DMS53 treated with DMSO at 0.1 percent for 48 hours (cell line): ENCODE results near the gene ATL1.
A peak's percentile ranks its signal among the peaks of the same experiment; 100 is the strongest.
"Not testable (repeated sequence)": the region's sequence is repeated elsewhere in the genome, so short reads cannot be mapped to it uniquely, and the experiment has no call there.

ENCODE experiments used
- DNase-seq: peaks from one replicate; lab custom pipeline; 2025; ENCODE audit not compliant: unreplicated experiment; lab: John Stamatoyannopoulos, UW

Gene ATL1

DNA sequence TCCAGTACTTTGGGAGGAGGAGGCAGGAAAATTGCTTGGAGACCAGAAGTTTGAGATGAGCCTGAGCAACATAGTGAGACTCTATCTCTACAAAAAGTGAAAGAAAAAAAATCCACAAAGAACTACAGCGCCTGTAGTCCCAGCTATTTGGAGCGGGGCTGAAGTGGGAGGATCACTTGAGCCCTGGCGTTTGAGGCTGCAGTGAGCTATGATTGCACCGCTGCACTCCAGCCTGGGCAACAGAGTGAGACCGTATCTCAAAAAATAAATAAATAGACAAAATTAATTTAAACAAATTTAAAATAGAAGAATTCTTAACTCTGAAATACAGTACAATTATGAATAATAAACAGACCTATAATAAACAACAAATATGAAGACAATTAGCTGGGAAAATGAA, 40.9 kb downstream of the ATL1 start:
- DNase-seq: no peak

DNA sequence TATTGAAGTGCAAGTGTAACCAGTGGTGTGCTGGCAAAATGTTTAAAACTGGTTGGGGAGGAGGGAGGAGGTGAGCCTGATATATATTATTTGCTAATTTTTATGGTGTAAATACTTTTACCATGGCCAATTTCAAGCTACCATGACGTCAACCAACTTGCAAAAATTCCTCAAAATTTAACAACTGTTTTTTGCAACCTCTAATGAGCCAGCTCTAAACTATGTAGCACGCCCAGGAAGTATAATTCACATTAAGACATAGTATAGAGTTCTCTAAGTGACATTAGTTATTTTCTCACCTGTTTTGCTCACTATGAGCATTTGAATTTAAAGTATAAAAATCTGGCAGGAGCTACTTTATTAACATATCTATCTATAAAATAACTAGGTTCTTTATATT, 41.4 kb downstream of the ATL1 start:
- no peak for DNase-seq

GRCh38 chr14:50602035-50602434, 42.1 kb downstream of the ATL1 start:
- no peak for DNase-seq

GRCh38 chr14:50603565-50603964, 43.6 kb downstream of the ATL1 start:
- no peak for DNase-seq

GRCh38 chr14:50605766-50606165, 45.8 kb downstream of the ATL1 start:
- no peak for DNase-seq

DNA sequence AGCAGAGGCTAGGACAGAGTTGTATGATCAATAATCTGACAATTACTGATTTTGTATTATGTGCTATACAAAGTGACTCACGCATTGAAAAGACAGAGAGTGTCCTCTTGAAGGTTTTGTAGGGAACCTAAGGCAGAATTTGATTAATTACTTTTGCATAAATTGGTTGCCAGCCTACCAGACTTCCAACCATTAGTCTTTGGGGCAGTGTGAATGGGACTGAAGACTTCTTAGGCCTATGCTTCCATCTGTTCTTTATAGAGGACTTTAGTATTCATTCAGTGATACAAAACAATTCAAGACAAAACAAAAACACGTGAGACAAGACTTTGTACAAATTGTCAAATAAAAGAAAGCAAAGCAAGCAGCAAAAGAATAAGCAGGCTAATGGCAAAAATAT, 46.5 kb downstream of the ATL1 start:
- no peak for DNase-seq

- no peak for DNase-seq
Measured at GRCh38 chr14:50607181-50607580, 47.2 kb downstream of the ATL1 start.

GRCh38 chr14:50607761-50608160, 47.8 kb downstream of the ATL1 start:
- no peak for DNase-seq

DNA sequence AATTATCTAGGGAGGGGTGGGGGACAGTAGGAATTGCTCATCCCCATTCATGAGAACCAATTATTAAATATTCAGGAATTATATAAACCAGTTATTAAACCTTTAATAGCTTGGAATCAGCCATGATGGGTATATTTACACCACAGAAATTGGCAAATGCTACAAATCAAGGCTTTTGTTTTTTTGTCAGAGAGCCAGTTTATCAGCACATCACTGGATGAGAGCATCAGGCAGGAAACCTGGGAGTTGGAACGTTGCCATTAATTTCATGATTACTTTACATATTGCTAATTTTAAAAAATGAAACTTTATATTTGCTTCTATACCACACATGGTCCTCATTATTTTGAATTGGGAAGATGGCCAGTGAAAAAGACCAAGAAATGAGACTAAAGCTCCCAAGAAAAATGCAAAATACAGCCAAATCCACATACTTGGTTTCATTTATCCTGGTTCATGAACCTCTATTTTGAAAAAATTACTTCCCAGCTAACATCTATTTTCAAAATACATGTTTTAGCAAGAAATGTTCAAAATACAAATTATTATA, 48.4 kb downstream of the ATL1 start:
- DNase-seq: no peak

DNA sequence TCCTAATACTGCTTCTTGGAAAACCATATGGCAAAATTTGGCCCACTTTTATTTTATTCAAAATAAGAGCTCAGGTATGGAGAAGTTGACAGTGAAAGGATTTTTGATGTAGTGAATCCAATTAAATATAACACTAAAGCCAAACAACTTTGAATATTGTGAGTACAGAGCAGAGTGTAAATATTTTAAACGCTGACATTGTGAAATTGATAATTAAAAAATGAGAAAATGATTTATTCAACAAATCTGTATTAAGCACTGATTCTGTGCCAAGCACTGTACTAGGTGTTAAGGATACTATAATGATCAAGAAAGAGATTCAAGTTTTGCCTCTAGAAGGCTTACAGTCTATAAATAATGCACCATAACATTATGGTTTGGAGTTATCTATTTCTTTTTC, 50.5 kb downstream of the ATL1 start:
- no peak for DNase-seq

- DNase-seq: no peak
Measured at GRCh38 chr14:50612806-50613205, 52.9 kb downstream of the ATL1 start.

- no peak for DNase-seq
Measured at GRCh38 chr14:50615056-50615455, 55.1 kb downstream of the ATL1 start.

GRCh38 chr14:50615552-50615951, 55.6 kb downstream of the ATL1 start:
- DNase-seq: no peak

GRCh38 chr14:50616275-50616674, 56.3 kb downstream of the ATL1 start:
- no peak for DNase-seq

GRCh38 chr14:50619569-50620141, 59.7 kb downstream of the ATL1 start:
- DNase-seq: peak; percentile 4

DNA sequence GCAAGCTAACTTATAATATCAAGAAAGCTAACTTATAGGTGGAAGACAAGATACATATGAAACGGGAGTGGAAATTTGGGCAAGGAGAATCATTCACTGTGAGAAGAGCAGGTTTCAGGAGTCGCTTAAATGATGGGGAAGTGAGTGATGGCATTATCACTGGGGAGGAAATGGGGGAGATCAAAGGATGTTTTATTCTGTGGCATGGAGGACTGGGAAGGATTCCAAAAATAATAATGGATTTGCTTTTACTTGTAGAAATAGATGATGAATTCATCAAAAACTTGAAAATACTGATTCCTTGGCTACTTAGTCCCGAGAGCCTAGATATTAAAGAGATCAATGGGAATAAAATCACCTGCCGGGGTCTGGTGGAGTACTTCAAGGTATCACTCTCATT, 60.4 kb downstream of the ATL1 start:
- no peak for DNase-seq

DNA sequence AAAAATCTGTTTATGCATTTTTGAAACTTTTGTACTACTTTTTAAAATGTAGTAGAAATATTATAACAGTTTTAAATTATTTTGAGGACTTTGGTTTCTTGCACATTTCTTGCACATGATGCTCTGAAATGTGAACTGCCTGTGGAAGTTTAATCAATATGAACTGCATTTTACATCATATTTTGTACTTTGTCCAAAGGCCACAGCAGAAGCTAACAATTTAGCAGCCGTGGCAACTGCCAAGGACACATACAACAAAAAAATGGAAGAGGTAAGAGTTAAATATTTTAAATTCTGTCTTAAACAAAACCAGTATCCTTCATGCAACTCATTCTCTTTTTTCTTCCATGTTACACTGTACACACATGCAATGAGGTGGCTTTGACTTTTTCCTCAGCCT, 63.0 kb downstream of the ATL1 start:
- DNase-seq: no peak

GRCh38 chr14:50624447-50624846, 64.5 kb downstream of the ATL1 start:
- no peak for DNase-seq

DNA sequence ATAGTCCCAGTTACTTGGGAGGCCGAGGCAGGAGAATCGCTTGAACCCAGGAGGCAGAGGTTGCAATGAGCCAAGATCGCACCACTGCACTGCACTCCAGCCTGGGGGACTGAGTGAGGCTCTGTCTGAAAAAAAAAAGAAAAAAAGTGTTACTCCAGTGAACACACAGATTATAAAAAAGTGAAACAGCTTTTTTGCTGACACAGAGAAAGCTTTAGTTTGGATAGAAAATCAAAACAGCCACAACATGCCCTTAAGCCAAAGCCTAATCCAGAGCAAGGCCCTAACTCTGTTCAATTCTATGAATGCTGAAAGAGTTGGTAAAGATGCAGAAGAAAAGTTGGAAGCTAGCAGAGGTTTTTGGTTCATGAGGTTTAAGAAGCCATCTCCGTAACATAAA, 65.0 kb downstream of the ATL1 start:
- not testable (repeated sequence) for DNase-seq

DNA sequence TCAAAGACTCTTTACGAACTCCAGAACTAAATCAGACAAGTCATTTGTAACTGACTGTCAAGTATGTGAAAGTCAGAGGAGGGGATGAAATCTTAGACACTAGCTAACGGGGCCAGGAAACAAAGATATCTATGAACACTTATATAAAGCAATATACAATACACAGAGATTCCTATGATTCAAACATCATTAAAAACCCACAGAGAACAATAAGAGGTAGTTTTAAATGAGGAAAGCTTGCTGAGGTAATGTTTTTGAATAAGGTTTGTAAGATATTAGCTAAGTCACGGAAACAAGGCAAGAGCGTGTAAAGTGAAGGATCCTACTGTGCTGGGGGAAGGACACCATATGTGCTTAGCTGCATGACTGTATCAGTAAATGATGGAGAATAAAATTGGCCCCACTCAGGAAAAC, 71.5 kb downstream of the ATL1 start:
- DNase-seq: no peak

- DNase-seq: no peak
Measured at GRCh38 chr14:50633954-50634353, 74.0 kb downstream of the ATL1 start.

DNA sequence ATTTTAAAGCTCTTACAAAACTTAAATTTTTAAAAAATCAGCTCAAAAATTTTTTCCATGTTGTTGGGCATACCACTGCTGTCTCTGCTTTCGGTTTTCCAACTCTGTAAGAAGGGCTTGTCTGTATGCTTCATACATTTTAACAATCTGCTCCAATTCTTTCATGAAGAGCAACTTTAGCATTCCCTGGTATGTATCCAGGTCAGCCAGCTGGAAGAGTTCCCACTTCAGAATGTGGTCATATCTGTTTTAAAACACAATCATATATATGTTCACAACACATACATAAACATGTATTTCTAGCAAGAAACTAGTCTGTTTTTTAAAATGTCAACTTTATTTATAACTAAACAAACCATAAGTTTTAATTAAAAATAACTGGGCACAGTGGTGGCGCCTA, 75.2 kb downstream of the ATL1 start:
- DNase-seq: no peak

DNA sequence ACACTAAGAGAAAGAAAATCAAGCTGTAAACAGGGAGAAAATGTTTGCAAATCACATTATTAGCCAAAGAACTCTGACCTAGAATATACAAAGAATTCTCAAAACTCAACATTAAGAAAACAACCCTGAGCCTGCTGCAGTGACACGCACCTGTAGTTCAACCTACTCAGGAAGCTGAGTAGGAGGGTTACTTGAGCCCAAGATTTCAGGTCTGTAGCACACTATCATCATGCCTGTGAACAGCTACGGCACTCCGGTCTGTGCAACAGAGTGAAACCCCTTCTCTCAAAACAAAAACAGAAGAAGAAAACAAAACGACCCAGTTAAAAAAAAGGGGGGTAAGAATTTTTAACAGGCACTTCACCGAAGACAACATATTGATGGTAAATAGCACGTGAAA, 87.3 kb downstream of the ATL1 start:
- DNase-seq: no peak
